CD4-positive, alpha-beta T cell (primary cell): ENCODE measurements around the gene TPGS1. TPM values are rescaled to one million over a fixed set of nuclear protein-coding genes. Genes with fewer than 3 reads are reported as not detected.

Experiments
- ATAC-seq: fragments of 200-7000 bp; cut with Tn5 transposase; one replicate; pipeline ENCODE4 v1.10.0; 2022; ENCODE audit warnings: mild to moderate bottlenecking; ENCODE audit not compliant: poor library complexity
- CTCF ChIA-PET: fragments of 350-600 bp; sonication (Branson Sonifier 250); formaldehyde crosslinking; loops from one replicate; lab custom pipeline; 2021; ENCODE audit warnings: antibody characterized with exemption, inconsistent platforms; lab: Charles Lee
- POLR2A ChIA-PET: fragments of 350-600 bp; sonication (Branson Sonifier 250); formaldehyde crosslinking; loops from one replicate; lab custom pipeline; 2021; ENCODE audit warnings: antibody characterized with exemption, inconsistent platforms; lab: Charles Lee
- DNase-seq, 14 experiments: peaks; one replicate each; pipeline ENCODE4 v3.0.0-alpha.2; 2013 to 2020; ENCODE audit warnings: mixed read lengths in 2 of 14
- H3K27ac ChIP-seq, 2 donors: one replicate each; pipeline versions ENCODE4 v1.5.1 to v1.7.0; 2013; ENCODE audit warnings: low read length in 2 of 2, low read depth in 1 of 2, mild to moderate bottlenecking in 1 of 2
- H3K27me3 ChIP-seq, 2 experiments: 1 replicate in 1 of 2; 2 replicates in 1 of 2; pipeline versions ENCODE4 v1.6.1 to v1.7.0; 2013; ENCODE audit warnings: low read length in 2 of 2, control low read depth in 1 of 2, mild to moderate bottlenecking in 1 of 2, moderate library complexity in 1 of 2; ENCODE audit not compliant: insufficient read depth in 2 of 2, control insufficient read depth in 1 of 2
- H3K36me3 ChIP-seq: one replicate; pipeline ENCODE4 v1.6.1; 2013; ENCODE audit warnings: low read length, control low read depth; ENCODE audit not compliant: insufficient read depth
- H3K4me1 ChIP-seq: one replicate; pipeline ENCODE4 v1.6.1; 2013; ENCODE audit warnings: low read length, control low read depth; ENCODE audit not compliant: insufficient read depth
- H3K4me3 ChIP-seq: one replicate; pipeline ENCODE4 v1.5.1; 2013; ENCODE audit warnings: mild to moderate bottlenecking, low read length, moderate library complexity
- H3K9me3 ChIP-seq, 2 experiments: 1 replicate in 1 of 2; 2 replicates in 1 of 2; pipeline versions ENCODE4 v1.6.1 to v1.7.0; 2013; ENCODE audit warnings: low read length in 2 of 2, mild to moderate bottlenecking in 2 of 2, control low read depth in 1 of 2, moderate library complexity in 1 of 2; ENCODE audit not compliant: control insufficient read depth in 1 of 2, insufficient read depth in 1 of 2
- H3K27ac Mint-ChIP-seq: one replicate; pipeline ENCODE4 v1.8.0; 2020; ENCODE audit warnings: mixed read lengths
- H3K27me3 Mint-ChIP-seq: one replicate; pipeline ENCODE4 v1.8.0; 2021; ENCODE audit warnings: mixed read lengths
- H3K36me3 Mint-ChIP-seq: one replicate; pipeline ENCODE4 v1.8.0; 2021; ENCODE audit warnings: low read depth, mixed read lengths
- H3K4me1 Mint-ChIP-seq: one replicate; pipeline ENCODE4 v1.8.0; 2021; ENCODE audit warnings: low read depth, mixed read lengths
- H3K4me3 Mint-ChIP-seq: one replicate; pipeline ENCODE4 v1.8.0; 2020; ENCODE audit warnings: mild to moderate bottlenecking, mixed read lengths
- H3K9me3 Mint-ChIP-seq: one replicate; pipeline ENCODE4 v1.8.0; 2020; ENCODE audit warnings: mixed read lengths
- intact Hi-C, 2 experiments: fragments of 100-400 bp; cut with DNase I in 1 of 2; cut with micrococcal nuclease in 1 of 2; formaldehyde crosslinking; loops; one replicate each; pipeline versions ENCODE4 v1.15.1 to v1.9.0; 2023 to 2025; cut with DNase I, micrococcal nuclease
- total RNA-seq, 174 experiments: library from RNA in 2 of 174; stranded (reverse) in 2 of 174; gene quantifications; one replicate each; pipeline ENCODE4 v1.2.3 and lab custom pipeline; 2021 to 2026
- TF ChIP-seq, protein P1 (sequence below): fragments of 200-600 bp; IDR thresholded peaks from one replicate; pipeline ENCODE4 v1.8.0; 2022; ENCODE audit warnings: antibody characterized with exemption, mild to moderate bottlenecking

Gene TPGS1
- total RNA-seq, 2 experiments from 2014 or later = 17.2 to 18.2 TPM

DNA sequence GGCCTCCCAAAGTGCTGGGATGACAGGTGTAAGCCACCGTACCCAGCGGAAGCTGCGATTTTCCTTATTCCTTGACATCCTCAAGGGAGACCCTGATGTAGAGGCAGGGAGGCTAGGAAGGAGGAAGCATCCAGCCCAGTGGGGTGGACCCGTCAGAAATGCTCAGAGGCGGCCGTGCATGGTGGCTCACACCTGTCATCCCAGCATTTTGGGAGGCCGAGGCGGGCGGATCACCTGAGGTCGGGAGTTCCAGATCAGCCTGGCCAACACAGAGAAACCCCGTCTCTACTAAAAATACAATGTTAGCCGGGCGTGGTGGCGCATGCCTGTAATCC lies 48.1 kb downstream of the TPGS1 start:
- no peaks in the 10 kb centered on the region for H3K36me3 ChIP-seq
- TF ChIP-seq, protein P1, sequence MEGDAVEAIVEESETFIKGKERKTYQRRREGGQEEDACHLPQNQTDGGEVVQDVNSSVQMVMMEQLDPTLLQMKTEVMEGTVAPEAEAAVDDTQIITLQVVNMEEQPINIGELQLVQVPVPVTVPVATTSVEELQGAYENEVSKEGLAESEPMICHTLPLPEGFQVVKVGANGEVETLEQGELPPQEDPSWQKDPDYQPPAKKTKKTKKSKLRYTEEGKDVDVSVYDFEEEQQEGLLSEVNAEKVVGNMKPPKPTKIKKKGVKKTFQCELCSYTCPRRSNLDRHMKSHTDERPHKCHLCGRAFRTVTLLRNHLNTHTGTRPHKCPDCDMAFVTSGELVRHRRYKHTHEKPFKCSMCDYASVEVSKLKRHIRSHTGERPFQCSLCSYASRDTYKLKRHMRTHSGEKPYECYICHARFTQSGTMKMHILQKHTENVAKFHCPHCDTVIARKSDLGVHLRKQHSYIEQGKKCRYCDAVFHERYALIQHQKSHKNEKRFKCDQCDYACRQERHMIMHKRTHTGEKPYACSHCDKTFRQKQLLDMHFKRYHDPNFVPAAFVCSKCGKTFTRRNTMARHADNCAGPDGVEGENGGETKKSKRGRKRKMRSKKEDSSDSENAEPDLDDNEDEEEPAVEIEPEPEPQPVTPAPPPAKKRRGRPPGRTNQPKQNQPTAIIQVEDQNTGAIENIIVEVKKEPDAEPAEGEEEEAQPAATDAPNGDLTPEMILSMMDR = no peak
- H3K4me3 Mint-ChIP-seq = no peak overlapping the region
- peaks cover 8% of the 10 kb centered on the region for H3K4me1 ChIP-seq
- ATAC-seq (no peak), DNase-seq (no peak)
- POLR2A ChIA-PET = no interaction called here
- no peak overlapping the region for H3K27ac Mint-ChIP-seq
- H3K4me3 ChIP-seq = no peak overlapping the region
- CTCF ChIA-PET = no interaction called here
- H3K9me3 Mint-ChIP-seq = no peaks in the 10 kb centered on the region
- no peaks in the 10 kb centered on the region for H3K9me3 ChIP-seq
- H3K27ac ChIP-seq = no peak overlapping the region
- no peaks in the 10 kb centered on the region for H3K4me1 Mint-ChIP-seq
- no peaks in the 10 kb centered on the region for H3K36me3 Mint-ChIP-seq
- H3K27me3 ChIP-seq = no peaks in the 10 kb centered on the region
- H3K27me3 Mint-ChIP-seq = no peaks in the 10 kb centered on the region
- intact Hi-C loops = no loop called here

DNA sequence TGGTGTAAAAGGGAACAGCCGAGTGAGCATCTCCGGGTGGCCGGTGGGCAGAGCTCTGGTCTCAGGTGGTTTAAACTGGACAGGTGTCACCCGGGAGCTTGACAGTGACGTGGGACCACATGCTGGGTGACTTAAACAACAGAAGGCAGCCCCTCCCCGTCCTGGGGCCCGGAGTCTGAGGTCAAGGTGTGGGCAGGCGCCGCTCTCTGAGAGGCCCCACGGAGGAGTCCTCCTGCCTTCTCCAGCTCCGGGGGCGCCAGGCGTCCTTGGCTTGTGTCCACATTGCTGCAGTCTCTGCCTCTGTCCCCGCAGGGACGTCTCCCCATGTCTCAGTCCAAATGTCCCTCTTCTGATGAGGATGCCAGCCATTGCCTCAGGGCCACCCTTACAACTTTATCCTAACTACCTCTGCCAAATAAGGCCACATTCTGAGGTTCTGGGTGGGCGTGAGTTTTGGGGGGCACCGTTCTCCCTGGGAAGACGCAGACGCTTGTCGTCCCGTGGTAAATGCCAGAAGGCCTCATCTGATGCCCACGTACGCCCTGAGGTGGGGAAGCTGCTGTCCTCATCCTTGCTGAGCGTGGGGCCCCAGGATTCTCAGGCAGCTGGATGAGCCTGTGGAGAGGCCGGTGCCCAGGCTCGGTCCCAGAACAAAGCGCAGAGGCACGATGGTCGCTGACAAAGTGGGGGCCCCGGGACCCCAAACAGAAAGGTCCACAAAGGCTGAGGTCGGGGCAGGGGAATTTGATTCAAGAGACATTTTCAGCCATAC lies 49.5 kb downstream of the TPGS1 start:
- ChIA-PET POLR2A (no interaction called here), CTCF (no interaction called here)
- no peaks in the 10 kb centered on the region for H3K36me3 Mint-ChIP-seq
- no peaks in the 10 kb centered on the region for H3K4me1 Mint-ChIP-seq
- H3K4me3 Mint-ChIP-seq = no peak overlapping the region
- Histone ChIP-seq H3K27ac (no peak overlapping the region), H3K27me3 (no peaks in the 10 kb centered on the region), H3K4me1 (peaks cover 3% of the 10 kb centered on the region), H3K4me3 (no peak overlapping the region), H3K9me3 (no peaks in the 10 kb centered on the region), H3K36me3 (no peaks in the 10 kb centered on the region)
- H3K9me3 Mint-ChIP-seq = no peaks in the 10 kb centered on the region
- DNase-seq (no peak), ATAC-seq (no peak)
- intact Hi-C loops = no loop called here
- H3K27me3 Mint-ChIP-seq = no peaks in the 10 kb centered on the region
- no peak overlapping the region for H3K27ac Mint-ChIP-seq
- TF ChIP-seq, protein P1 = no peak

DNA sequence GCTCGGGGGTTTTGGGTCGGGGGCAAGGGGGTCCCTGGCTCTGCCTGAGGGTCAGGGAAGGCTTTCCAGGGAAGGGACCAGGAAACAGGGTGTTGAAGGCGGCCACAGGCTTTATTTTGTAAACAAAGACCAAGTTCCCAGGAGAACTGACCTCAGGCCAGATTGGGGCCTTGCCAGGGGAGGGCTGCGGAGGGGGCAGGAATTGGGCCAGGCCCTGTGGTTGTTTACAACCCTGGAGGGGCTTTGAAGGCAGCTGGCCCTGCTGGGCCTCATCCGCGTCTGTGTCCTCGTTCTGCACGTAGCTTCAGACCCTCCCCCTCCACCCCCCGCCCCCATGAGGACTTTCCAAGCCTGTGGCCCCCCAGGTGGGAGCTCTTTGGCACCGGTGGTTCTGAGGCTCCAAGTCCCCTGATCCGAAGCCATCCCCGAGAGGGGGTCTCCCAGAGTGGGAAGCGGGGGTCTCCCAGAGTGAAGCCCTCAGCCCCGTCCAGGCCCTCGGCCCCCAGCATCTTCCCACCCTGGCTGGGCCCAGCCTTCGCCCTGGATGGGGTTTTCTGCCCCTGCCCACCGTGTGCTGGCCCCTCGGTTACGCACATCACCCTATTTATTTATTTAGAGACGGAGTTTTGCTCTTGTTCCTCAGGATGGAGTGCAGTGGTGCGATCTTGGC lies 51.6 kb downstream of the TPGS1 start:
- Mint-ChIP-seq H3K4me1 (no peaks in the 10 kb centered on the region), H3K4me3 (no peak overlapping the region), H3K27me3 (no peaks in the 10 kb centered on the region), H3K36me3 (no peaks in the 10 kb centered on the region), H3K9me3 (no peaks in the 10 kb centered on the region), H3K27ac (no peak overlapping the region)
- H3K4me3 ChIP-seq = no peak overlapping the region
- no peaks in the 10 kb centered on the region for H3K9me3 ChIP-seq
- TF ChIP-seq, protein P1 = no peak
- H3K4me1 ChIP-seq = peaks cover 3% of the 10 kb centered on the region
- ChIA-PET CTCF (no interaction called here), POLR2A (no interaction called here)
- no peak overlapping the region for H3K27ac ChIP-seq
- H3K36me3 ChIP-seq = no peaks in the 10 kb centered on the region
- no peak for ATAC-seq
- DNase-seq = no peak
- no peaks in the 10 kb centered on the region for H3K27me3 ChIP-seq
- intact Hi-C loops = no loop called here
